AG04450 (cell line): Measurements from ENCODE around the gene EDIL3. TPM values are rescaled to one million over a fixed set of nuclear protein-coding genes. Genes with fewer than 3 reads are reported as not detected.
A peak's percentile ranks its signal among the peaks of the same experiment; 100 is the strongest.

Experiments used
- CTCF ChIA-PET: fragments of 300-600, 350-600 bp; formaldehyde crosslinking; extraction: SDS; loops from one replicate; lab custom pipeline; 2022; ENCODE audit warnings: antibody characterized with exemption, inconsistent platforms; lab: Charles Lee
- POLR2A ChIA-PET: fragments of 350-600 bp; formaldehyde crosslinking; extraction: SDS; loops from one replicate; lab custom pipeline; 2021; ENCODE audit warnings: antibody characterized with exemption, inconsistent platforms; lab: Yijun Ruan, JAX
- DNase-seq: peaks from one replicate; pipeline ENCODE4 v3.0.0-alpha.2; 2011; ENCODE audit warnings: low read depth, low spot score
- H3K27ac ChIP-seq: one replicate; pipeline ENCODE4 v1.5.1; 2012; ENCODE audit warnings: low read depth, low read length, control low read depth
- H3K27me3 ChIP-seq: one replicate; pipeline ENCODE4 v1.6.0; 2012; ENCODE audit warnings: low read length; ENCODE audit not compliant: control insufficient read depth, insufficient read depth
- H3K4me3 ChIP-seq: 2 replicates; pipeline ENCODE4 v1.5.1; 2011; ENCODE audit warnings: mild to moderate bottlenecking, low read depth, low read length, control low read depth
- H3K9me3 ChIP-seq: 2 replicates; pipeline ENCODE4 v1.5.1; 2012; ENCODE audit warnings: low read length; ENCODE audit not compliant: control insufficient read depth, insufficient read depth
- polyA plus RNA-seq: library from polyadenylated mRNA; depleted of rRNA; stranded (reverse); fragments of >200 nt; gene quantifications from 2 replicates; pipeline ENCODE4 v1.2.3, GENCODE V29; 2011
- TF ChIP-seq, protein P1 (sequence below): IDR thresholded peaks from 2 replicates; pipeline ENCODE4 v1.5.1; 2011; ENCODE audit warnings: low read depth, low read length, control low read depth, inconsistent platforms

The EDIL3 gene
- polyA plus RNA-seq, 1 experiment: 61.9 TPM

DNA sequence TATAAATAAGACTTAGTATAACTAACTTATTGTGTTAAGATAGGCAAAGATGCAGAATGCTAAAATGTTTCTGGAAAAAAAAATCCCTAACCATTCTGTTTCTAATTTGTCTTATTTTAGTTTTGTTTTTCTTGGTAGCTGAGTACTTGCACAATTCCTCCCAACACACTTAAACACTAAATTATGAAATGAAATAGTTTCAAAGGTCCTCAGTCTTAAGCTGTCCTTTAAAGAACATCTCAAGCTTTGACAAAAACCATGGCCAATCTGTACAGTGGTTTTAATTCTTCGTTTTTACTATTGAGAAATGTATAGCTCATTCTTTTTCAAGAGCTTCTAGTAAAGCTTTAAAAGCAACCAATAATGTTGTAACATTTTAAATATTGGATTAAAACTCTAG is 171.5 kb downstream of the EDIL3 start:
- H3K9me3 ChIP-seq: no peaks in the 10 kb centered on the region
- CTCF ChIA-PET: interaction anchor here (0.8 kb wide), 1 partner anchor 495 kb away, joined by 3 read pairs; no protein-coding TSS in a partner anchor
- POLR2A ChIA-PET: interaction anchor here (0.6 kb wide), 1 partner anchor 37 kb away, joined by 3 read pairs; no protein-coding TSS in a partner anchor

DNA sequence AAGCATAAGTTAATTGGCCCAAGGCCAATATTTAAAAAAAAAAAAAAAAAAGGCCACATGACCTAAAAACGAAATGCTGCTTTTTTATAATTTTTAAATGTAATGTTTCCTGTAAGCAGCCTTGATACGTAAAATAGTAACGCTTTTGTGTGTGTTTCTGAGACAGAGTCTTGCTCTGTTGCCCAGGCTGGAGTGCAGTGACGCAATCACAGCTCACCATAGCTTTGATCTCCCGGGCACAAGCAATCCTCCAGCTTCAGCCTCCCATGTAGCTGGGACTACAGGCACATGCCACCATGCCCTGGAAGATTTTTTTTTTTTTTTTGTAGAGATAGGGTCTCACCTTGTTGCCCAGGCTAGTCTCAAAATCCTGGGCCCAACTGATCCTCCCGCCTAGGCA is 179.9 kb downstream of the EDIL3 start:
- POLR2A ChIA-PET: no interaction called here
- CTCF ChIA-PET: no interaction called here
- no peak overlapping the region for H3K27ac ChIP-seq
- DNase-seq: no peak
- no peak overlapping the region for H3K4me3 ChIP-seq
- no peaks in the 10 kb centered on the region for H3K9me3 ChIP-seq
- TF ChIP-seq, protein P1, sequence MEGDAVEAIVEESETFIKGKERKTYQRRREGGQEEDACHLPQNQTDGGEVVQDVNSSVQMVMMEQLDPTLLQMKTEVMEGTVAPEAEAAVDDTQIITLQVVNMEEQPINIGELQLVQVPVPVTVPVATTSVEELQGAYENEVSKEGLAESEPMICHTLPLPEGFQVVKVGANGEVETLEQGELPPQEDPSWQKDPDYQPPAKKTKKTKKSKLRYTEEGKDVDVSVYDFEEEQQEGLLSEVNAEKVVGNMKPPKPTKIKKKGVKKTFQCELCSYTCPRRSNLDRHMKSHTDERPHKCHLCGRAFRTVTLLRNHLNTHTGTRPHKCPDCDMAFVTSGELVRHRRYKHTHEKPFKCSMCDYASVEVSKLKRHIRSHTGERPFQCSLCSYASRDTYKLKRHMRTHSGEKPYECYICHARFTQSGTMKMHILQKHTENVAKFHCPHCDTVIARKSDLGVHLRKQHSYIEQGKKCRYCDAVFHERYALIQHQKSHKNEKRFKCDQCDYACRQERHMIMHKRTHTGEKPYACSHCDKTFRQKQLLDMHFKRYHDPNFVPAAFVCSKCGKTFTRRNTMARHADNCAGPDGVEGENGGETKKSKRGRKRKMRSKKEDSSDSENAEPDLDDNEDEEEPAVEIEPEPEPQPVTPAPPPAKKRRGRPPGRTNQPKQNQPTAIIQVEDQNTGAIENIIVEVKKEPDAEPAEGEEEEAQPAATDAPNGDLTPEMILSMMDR: no peak
- H3K27me3 ChIP-seq: no peaks in the 10 kb centered on the region

More for the DNA sequence above, 171.5 kb downstream of the EDIL3 start:
- no peak for DNase-seq
- TF ChIP-seq, protein P1: no peak
- H3K27ac ChIP-seq: no peak overlapping the region
- no peak overlapping the region for H3K4me3 ChIP-seq
- no peaks in the 10 kb centered on the region for H3K27me3 ChIP-seq

DNA sequence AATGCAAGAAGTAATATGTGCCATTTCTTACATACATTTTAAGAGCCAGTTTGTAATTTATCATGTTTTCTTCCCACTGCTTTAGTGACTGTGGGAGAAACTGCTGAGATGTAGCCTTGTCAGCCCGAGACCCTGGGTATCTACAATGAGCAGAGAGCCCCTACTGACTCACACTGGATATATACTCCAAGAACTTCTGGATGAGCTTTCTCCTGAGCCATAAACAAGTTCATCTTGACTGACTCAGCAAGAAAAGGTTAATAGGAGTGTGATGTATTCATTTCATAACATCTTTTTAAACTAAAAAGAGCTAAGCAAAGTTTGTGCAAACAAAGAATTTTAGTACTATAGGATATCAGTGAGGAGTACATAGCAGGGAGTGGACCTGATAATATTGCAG is 182.5 kb downstream of the EDIL3 start:
- DNase-seq: peak; percentile 3
- Histone ChIP-seq H3K27me3 (no peaks in the 10 kb centered on the region), H3K27ac (no peak overlapping the region), H3K4me3 (no peak overlapping the region), H3K9me3 (no peaks in the 10 kb centered on the region)
- TF ChIP-seq, protein P1: no peak
- ChIA-PET POLR2A (no interaction called here), CTCF (interaction anchor here (0.6 kb wide), 1 partner anchor 173 kb away, joined by 4 read pairs; no protein-coding TSS in a partner anchor)

DNA sequence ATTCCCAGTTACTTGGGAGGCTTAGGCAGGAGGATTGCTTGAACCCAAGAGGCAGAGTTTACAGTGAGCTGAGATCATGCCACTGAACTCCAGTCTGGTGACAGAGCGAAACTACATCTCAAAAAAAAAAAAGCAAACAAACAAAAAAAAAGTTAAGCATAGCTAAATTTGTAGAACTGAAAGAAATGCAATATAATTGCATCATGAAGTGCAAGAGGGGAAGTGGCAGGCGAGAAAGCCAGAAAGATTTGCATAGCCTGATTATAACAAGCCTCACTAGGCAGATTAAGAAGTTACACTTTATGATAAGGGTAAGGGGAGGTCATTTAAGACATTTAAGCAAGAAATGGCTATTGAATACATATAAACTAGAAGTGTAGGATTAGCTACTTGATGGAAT is 187.1 kb downstream of the EDIL3 start:
- Histone ChIP-seq H3K4me3 (no peak overlapping the region), H3K9me3 (no peaks in the 10 kb centered on the region), H3K27ac (no peak overlapping the region), H3K27me3 (no peaks in the 10 kb centered on the region)
- DNase-seq: no peak
- POLR2A ChIA-PET: no interaction called here
- TF ChIP-seq, protein P1: no peak
- CTCF ChIA-PET: no interaction called here

DNA sequence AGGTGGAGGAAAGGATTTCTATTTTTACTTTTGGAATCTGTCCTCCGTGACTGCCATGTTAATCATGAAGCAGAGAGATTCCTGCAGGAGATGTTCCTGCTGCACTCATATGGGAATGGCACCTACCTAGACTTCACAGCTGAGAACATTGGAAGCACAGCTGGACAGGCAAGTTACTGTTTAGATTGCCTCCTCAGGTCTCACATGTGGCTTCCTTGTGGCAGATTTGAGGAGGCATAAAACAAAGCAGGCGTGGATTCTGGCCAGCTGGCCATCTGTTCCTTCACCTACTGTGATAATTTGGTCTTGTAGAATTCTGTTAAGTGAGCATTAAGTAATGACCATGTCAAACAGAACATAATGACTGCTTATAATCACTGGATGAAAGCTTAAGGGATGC is 193.4 kb downstream of the EDIL3 start:
- ChIA-PET POLR2A (no interaction called here), CTCF (interaction anchor here (1.1 kb wide), 1 partner anchor 84 kb away, joined by 3 read pairs; no protein-coding TSS in a partner anchor)
- no peaks in the 10 kb centered on the region for H3K9me3 ChIP-seq
- TF ChIP-seq, protein P1: no peak
- no peak overlapping the region for H3K27ac ChIP-seq
- DNase-seq: no peak
- H3K27me3 ChIP-seq: no peaks in the 10 kb centered on the region
- no peak overlapping the region for H3K4me3 ChIP-seq
